GM12865 (cell line): ENCODE results near the gene NEK5.

Experiments
- DNase-seq: peaks from one replicate; pipeline ENCODE4 v3.0.0; 2010; ENCODE audit warnings: low read depth
- H3K4me3 ChIP-seq: 2 replicates; pipeline ENCODE4 v1.5.1; 2011; ENCODE audit warnings: mild to moderate bottlenecking, low read depth, low read length, control low read depth
- CTCF ChIP-seq: IDR thresholded peaks from 2 replicates; pipeline ENCODE4 v1.5.1; 2011; ENCODE audit warnings: low read length, control low read depth, low read depth, inconsistent platforms; ENCODE audit not compliant: insufficient read depth; ENCODE audit errors: missing control alignments

Gene NEK5

DNA sequence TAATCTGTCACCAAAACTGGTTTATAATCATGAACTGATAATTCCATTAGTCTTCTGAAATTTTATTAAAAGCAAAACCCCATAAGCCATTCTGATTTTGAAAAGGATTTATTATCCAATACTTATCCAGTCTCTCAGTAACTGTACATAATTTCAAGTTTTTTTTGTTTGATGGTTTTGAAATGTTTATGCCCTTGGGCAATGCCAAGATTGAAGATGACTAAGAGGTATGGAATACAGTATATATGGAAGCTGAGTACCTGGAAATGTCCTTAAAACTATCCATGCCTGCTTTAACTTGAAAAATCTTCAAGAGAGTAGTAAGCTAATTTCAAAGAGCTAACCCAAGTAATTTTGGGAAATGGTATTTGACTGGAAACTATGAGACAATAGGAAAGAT is 1.8 kb upstream of the NEK5 start:
- DNase-seq, result no peak
- no peak for TF ChIP-seq CTCF
- H3K4me3 ChIP-seq, result no peak overlapping the region

GRCh38 chr13:52127783-52128702 is 830 bp downstream of the NEK5 start:
- TF ChIP-seq CTCF, result peak; percentile 72
- H3K4me3 ChIP-seq, result peak overlapping the region; percentile 57
- DNase-seq, result peak; percentile 59

GRCh38 chr13:52127378-52127777 is 1.5 kb downstream of the NEK5 start:
- TF ChIP-seq CTCF, result no peak
- H3K4me3 ChIP-seq, result no peak overlapping the region
- no peak for DNase-seq

DNA sequence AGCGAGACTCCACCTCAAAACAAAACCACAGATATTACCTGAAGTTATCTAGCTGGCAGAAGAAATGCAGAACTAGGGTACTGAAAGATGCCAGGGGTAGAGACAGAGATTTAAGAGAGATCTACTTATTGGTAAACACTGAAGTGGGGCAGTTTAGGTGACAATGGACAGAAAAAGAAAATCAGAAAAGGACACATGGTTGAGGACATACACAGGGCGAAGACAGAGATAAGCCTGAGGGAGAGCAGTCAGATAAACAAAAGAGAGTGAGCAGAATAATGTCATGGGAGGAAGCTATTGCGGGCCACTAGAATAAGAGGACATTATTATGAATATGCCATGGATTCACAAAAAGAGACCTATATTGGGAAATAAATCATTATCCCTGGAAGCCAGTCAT is 3.3 kb downstream of the NEK5 start:
- no peak overlapping the region for H3K4me3 ChIP-seq
- no peak for DNase-seq
- no peak for TF ChIP-seq CTCF

GRCh38 chr13:52118595-52118994 is 10.3 kb downstream of the NEK5 start:
- DNase-seq, result no peak
- H3K4me3 ChIP-seq, result no peak overlapping the region
- TF ChIP-seq CTCF, result no peak

GRCh38 chr13:52118095-52118494 is 10.8 kb downstream of the NEK5 start:
- no peak for TF ChIP-seq CTCF
- no peak overlapping the region for H3K4me3 ChIP-seq

DNA sequence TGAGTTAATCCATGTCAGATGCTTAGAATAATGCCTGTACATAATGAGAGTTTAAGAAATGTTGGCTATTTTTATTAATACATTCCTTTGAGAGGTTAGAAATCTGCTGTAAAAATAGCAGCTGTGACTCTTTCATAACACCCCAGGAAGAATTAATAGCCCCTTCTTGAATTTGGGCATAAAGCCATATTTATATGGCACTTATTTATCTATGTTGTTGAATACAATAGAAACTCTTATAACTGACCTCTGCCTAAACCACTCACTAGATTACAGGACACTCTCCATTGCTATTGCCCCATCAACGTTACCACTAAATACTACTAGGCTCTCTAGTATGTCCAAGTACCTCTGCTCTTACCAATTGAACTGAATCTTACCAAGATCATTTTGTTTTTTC is 16.3 kb downstream of the NEK5 start:
- no peak for TF ChIP-seq CTCF
- no peak for DNase-seq
- H3K4me3 ChIP-seq, result no peak overlapping the region

More at GRCh38 chr13:52118095-52118494, 10.8 kb downstream of the NEK5 start:
- DNase-seq, result no peak
